Gastroesophageal sphincter (tissue), 4 donors: Measurements from ENCODE around the gene RRAGD. TPM values are rescaled to one million over a fixed set of nuclear protein-coding genes. Genes with fewer than 3 reads are reported as not detected.

Experiments
- ATAC-seq: fragments of 150-250 bp; one replicate; pipeline ENCODE4 v1.9.1; 2016; ENCODE audit warnings: mild to moderate bottlenecking, moderate library complexity
- H3K27ac ChIP-seq, 4 donors: fragments of 200-600 bp; sonication (generic) in 3 of 4; 1 replicate in 3 of 4; 2 replicates in 1 of 4; pipeline ENCODE4 v1.5.1; 2016 to 2019
- H3K27me3 ChIP-seq: fragments of 200-600 bp; sonication (generic); one replicate; pipeline ENCODE4 v1.5.1; 2019
- H3K36me3 ChIP-seq, 2 donors: fragments of 200-600 bp; sonication (generic); one replicate each; pipeline ENCODE4 v1.5.1; 2019; ENCODE audit warnings: control low read depth in 1 of 2
- H3K4me1 ChIP-seq, 3 donors: fragments of 200-600 bp; sonication (generic); 1 replicate in 2 of 3; 2 replicates in 1 of 3; pipeline ENCODE4 v1.5.1; 2016 to 2019; ENCODE audit warnings: control low read depth in 2 of 3
- H3K4me3 ChIP-seq, 2 donors: fragments of 200-600 bp; sonication (generic); one replicate each; pipeline ENCODE4 v1.5.1; 2019; ENCODE audit warnings: mild to moderate bottlenecking in 1 of 2, moderate library complexity in 1 of 2
- H3K9me3 ChIP-seq, 3 donors: fragments of 200-600 bp; sonication (generic); one replicate each; pipeline ENCODE4 v1.5.1; 2017 to 2019; ENCODE audit warnings: control low read depth in 2 of 3
- CTCF ChIP-seq, 4 experiments: fragments of 200-600 bp in 2 of 4; fragments of 450-650 bp in 2 of 4; sonication (generic) in 1 of 4; IDR thresholded peaks; one replicate each; pipeline ENCODE4 v1.5.1; 2017 to 2019; ENCODE audit warnings: antibody characterized with exemption in 4 of 4, mild to moderate bottlenecking in 2 of 4, moderate library complexity in 2 of 4
- EP300 ChIP-seq: sonication (generic); formaldehyde crosslinking; IDR thresholded peaks from one replicate; pipeline ENCODE4 v1.6.1; 2017; ENCODE audit warnings: antibody characterized with exemption, mild to moderate bottlenecking
- POLR2A ChIP-seq, 2 donors: fragments of 450-650 bp; IDR thresholded peaks; one replicate each; pipeline ENCODE4 v1.6.1; 2017; ENCODE audit warnings: antibody characterized with exemption in 2 of 2, mild to moderate bottlenecking in 2 of 2, moderate library complexity in 1 of 2
- POLR2AphosphoS5 ChIP-seq: sonication (generic); formaldehyde crosslinking; IDR thresholded peaks from one replicate; pipeline ENCODE4 v1.6.1; 2017; ENCODE audit warnings: antibody characterized with exemption
- WGBS, 2 donors: methylation state at CpG; one replicate each; pipeline ENCODE4 v1.1.5; 2018; ENCODE audit warnings: low coverage in 1 of 2; 5-methylcytosine and 5-hydroxymethylcytosine counted together
- total RNA-seq, 4 donors: library from RNA; depleted of rRNA; stranded (reverse); fragments of >200 nt; gene quantifications; one replicate each; pipeline ENCODE4 v1.1.0, GENCODE V29; 2016

RRAGD gene
- total RNA-seq, 4 donors from 2014 or later = 14.8 to 38.5 (median 24.8) TPM

GRCh38 chr6:89361171-89361570 lies 50.9 kb downstream of the RRAGD start:
- 65 to 100% methylated on average over 1 to 2 of the region's 2 CpGs for WGBS, 2 donors
- no peak for ATAC-seq
- no peaks in the 10 kb centered on the region for H3K9me3 ChIP-seq
- no peak for TF ChIP-seq POLR2A (IDR thresholded peaks at IDR 0.05)
- TF ChIP-seq EP300 = no peak
- TF ChIP-seq POLR2AphosphoS5 = no peak
- TF ChIP-seq CTCF (IDR thresholded peaks at IDR 0.05) = no peak
- H3K27me3 ChIP-seq = no peaks in the 10 kb centered on the region
- H3K4me1 ChIP-seq = no peaks in the 10 kb centered on the region
- no peaks in the 10 kb centered on the region for H3K36me3 ChIP-seq
- no peak overlapping the region for H3K4me3 ChIP-seq
- no peak overlapping the region for H3K27ac ChIP-seq

GRCh38 chr6:89360415-89360999 lies 51.6 kb downstream of the RRAGD start:
- Histone ChIP-seq H3K27ac (no peak overlapping the region), H3K4me3 (no peak overlapping the region), H3K4me1 (no peaks in the 10 kb centered on the region), H3K9me3 (no peaks in the 10 kb centered on the region), H3K27me3 (no peaks in the 10 kb centered on the region), H3K36me3 (no peaks in the 10 kb centered on the region)
- no peak for TF ChIP-seq CTCF (IDR thresholded peaks at IDR 0.05)
- no peak for TF ChIP-seq EP300
- no peak for TF ChIP-seq POLR2AphosphoS5
- no peak for TF ChIP-seq POLR2A (IDR thresholded peaks at IDR 0.05)
- ATAC-seq = no peak
- WGBS, 2 donors = 100% methylated on average over 2 of the region's 2 CpGs

GRCh38 chr6:89359561-89359960 lies 52.5 kb downstream of the RRAGD start:
- H3K36me3 ChIP-seq = no peaks in the 10 kb centered on the region
- no peak for ATAC-seq
- no peak overlapping the region for H3K4me3 ChIP-seq
- WGBS, 2 donors = 25 to 43% methylated on average over 1 of the region's 1 CpG
- no peaks in the 10 kb centered on the region for H3K4me1 ChIP-seq
- H3K9me3 ChIP-seq = no peaks in the 10 kb centered on the region
- H3K27ac ChIP-seq = no peak overlapping the region
- H3K27me3 ChIP-seq = no peaks in the 10 kb centered on the region
- TF ChIP-seq POLR2AphosphoS5 (no peak), CTCF (IDR thresholded peaks at IDR 0.05) (no peak), EP300 (no peak), POLR2A (IDR thresholded peaks at IDR 0.05) (no peak)

GRCh38 chr6:89357390-89357789 lies 54.7 kb downstream of the RRAGD start:
- Histone ChIP-seq H3K36me3 (no peaks in the 10 kb centered on the region), H3K27me3 (no peaks in the 10 kb centered on the region), H3K9me3 (no peaks in the 10 kb centered on the region), H3K4me3 (no peak overlapping the region), H3K4me1 (peaks cover 0 to 7% (median 0%) of the 10 kb centered on the region in 3 donors), H3K27ac (no peak overlapping the region)
- TF ChIP-seq POLR2A (IDR thresholded peaks at IDR 0.05) (no peak), POLR2AphosphoS5 (no peak), EP300 (no peak), CTCF (IDR thresholded peaks at IDR 0.05) (no peak)
- 50 to 53% methylated on average over 3 of the region's 3 CpGs for WGBS, 2 donors
- no peak for ATAC-seq

GRCh38 chr6:89356642-89357170 lies 55.4 kb downstream of the RRAGD start:
- 50 to 57% methylated on average over 1 of the region's 1 CpG for WGBS, 2 donors
- ATAC-seq = no peak
- TF ChIP-seq CTCF (IDR thresholded peaks at IDR 0.05) (no peak), EP300 (no peak), POLR2A (IDR thresholded peaks at IDR 0.05) (no peak), POLR2AphosphoS5 (no peak)
- H3K27ac ChIP-seq = no peak overlapping the region
- peaks cover 0 to 8% (median 0%) of the 10 kb centered on the region in 3 donors for H3K4me1 ChIP-seq
- H3K9me3 ChIP-seq = no peaks in the 10 kb centered on the region
- no peak overlapping the region for H3K4me3 ChIP-seq
- H3K36me3 ChIP-seq = no peaks in the 10 kb centered on the region
- no peaks in the 10 kb centered on the region for H3K27me3 ChIP-seq
